Keratinocyte (primary cell): Measurements from ENCODE around the gene PLA2G4C.

Experiments used
- CTCF ChIP-seq, 3 experiments: IDR thresholded peaks in 1 of 3; conservative IDR thresholded peaks in 1 of 3; optimal IDR thresholded peaks in 1 of 3; 2 replicates in 2 of 3; 3 replicates in 1 of 3; pipeline versions ENCODE3 to v1.5.1; 2011; ENCODE audit warnings: low read length in 3 of 3, mild to moderate bottlenecking in 3 of 3, moderate library complexity in 2 of 3, control low read depth in 1 of 3, inconsistent platforms in 1 of 3; ENCODE audit not compliant: insufficient read depth in 2 of 3; ENCODE audit errors: extremely low read depth in 1 of 3
- EZH2 ChIP-seq: IDR thresholded peaks from one replicate; pipeline ENCODE4 v1.6.1; 2012; ENCODE audit warnings: inconsistent platforms, mild to moderate bottlenecking, low read length, moderate library complexity

- TF ChIP-seq EZH2 (no peak), CTCF (optimal IDR thresholded peaks at IDR 0.05 in 1 of 3, IDR thresholded peaks at IDR 0.05 in 1 of 3, conservative IDR thresholded peaks at IDR 0.05 in 1 of 3; ENCODE audit: extremely low read depth in 1 of 3, insufficient read depth in 2 of 3, low read length in 3 of 3) (no peak)
Observed at GRCh38 chr19:48094855-48095203, 15.8 kb downstream of the PLA2G4C start.
